NCI-H446 treated with DMSO at 0.1 percent for 48 hours (cell line): ENCODE data around the gene IGFBP3.

ENCODE experiments used
- DNase-seq: peaks from one replicate; lab custom pipeline; 2025; lab: John Stamatoyannopoulos, UW

IGFBP3 gene

DNA sequence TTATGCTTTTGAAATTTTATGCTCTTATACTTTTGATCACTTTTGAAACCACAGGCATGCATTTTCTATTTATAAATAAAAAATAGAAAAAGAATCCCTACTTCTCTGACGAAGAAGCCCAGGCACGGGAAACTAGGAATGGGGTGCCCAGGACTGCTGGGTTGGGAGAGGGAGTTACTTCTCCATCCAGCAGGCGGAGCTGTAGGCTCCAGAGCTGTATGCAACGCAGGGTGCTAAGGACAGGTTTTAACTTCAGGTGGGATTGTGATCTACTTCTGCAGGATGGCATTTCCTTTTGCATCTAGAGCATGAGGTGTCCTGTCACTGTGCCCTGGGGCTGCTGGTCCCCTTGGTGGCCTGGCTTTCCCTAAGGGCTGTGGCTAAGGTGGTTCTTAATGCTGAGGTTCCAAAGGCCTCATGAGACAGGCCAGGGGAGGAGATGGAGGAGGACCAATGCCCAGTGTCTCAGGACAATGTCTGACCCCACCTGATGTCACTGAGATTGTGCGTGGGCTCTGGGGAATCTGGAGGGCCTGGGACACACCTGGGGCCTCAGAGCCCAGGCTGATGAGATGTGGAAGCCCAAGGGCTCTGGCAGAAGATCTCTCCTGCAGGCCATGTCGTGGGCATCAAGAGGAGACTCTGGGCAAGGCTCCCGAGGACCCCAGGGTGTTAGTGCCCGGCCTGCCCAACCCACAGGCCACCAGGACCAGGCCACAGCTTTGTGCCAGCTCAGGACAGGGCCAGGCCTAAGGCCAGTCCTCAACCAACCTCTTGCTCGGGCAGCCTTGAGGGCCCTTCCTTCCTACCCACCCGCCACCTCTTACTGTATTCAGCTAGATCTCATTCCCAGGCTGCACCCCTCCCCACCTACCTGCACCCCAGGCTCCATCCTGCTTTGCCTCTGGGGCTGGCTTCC is 48.7 kb downstream of the IGFBP3 start:
- DNase-seq: no peak

DNA sequence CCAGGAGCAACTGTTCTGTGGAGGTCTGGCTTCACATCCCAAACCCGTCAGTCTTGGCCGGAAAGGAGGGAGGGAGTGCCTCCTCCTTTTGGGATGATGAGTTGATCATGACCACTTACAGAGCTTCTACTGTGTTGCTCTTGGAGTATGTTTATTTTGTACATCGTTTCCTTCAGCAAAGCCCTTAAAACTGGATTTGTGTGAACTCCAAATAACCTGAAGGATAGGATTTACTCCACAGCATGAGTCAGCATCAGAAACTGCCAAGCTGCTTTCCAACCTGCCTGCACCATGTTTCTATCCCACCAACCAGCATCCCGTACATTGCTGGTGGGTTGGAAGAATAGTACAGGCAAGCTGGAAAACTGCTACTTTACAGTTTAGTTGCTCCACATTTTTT is 51.6 kb downstream of the IGFBP3 start:
- DNase-seq: no peak

DNA sequence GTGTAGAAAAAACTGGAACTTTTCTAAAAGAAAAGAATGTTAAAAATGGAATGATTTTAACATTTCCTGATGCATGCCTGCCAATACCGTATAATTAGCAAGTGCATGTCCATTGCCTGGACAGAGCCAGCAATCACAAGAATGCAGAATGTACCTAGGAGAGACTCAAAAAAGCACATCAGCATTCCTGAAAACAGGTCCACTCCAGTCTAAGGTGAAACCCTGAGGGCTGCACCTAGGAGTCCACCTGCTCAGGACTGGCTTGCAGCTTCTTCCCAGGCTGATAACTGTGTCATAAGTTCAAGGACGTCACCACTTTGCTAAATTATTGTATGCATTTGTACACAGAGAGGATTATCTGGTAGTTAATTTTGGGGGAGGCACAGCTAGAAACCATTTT is 53.6 kb downstream of the IGFBP3 start:
- no peak for DNase-seq

DNA sequence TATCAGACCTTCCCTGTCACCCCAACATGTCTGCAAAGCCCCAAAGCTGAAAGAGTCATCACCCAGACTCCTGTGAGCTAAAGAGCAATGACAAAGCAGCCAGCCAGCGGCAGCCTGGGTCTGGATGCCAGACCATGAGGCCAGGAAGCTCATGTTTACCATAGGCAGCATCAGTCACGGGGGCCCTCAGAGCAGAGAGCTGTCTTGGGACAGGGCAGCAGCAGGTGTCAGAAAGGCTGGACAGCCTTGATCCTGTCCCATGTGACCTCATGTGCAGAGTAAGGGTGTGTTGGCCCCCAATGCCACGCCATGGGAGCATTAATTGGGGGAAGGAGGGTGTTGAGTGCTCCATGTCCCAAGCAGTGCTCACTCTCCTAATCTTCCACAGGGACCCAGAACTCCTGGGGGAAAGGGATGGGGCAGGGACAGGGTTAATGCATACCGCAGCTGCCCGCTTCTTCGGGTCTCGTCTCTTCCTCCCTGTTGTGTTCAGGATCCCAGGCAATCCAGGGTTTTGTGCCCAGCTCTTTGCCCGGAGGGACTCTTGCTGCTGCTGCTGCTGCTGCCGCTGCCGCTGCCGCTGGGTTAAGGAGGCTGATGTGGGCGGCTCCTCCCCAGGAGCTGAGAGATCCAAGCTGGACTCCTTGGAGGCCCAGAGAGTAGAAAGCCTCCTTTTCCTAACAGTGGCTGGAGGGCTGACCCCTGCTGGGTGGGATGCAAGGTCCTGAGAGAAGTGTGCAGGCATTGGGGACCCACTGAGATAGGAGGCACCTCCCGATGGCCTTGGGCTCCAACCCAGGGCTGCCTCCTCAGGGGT is 55.3 kb downstream of the IGFBP3 start:
- no peak for DNase-seq

DNA sequence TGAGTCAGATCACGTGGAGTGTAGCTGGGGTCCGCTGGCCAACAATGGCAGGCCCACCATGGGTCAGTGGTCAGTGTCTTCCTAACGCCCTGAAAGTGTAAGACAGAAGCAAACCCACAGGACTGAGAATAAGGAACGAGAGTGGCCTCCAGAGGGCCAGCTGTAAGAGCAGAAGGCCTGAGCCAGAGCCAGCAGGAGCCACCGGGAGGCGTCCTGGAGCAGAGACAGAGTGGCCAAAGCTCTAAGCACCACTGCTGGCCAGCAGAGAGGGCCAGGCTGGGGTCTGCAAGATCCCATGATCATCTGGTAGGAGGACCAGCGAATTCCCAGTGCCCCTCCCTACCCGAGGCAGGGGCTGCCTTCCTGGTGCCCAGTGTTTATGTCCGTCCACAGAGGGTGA is 57.4 kb downstream of the IGFBP3 start:
- no peak for DNase-seq
